AG10803 (cell line): ENCODE results near the gene RGS2.
A peak's percentile ranks its signal among the peaks of the same experiment; 100 is the strongest.

Source experiments
- DNase-seq: peaks from one replicate; pipeline ENCODE4 v3.0.0; 2010; ENCODE audit warnings: low read depth
- H3K4me3 ChIP-seq: 2 replicates; pipeline ENCODE4 v1.5.1; 2011; ENCODE audit warnings: mild to moderate bottlenecking, low read length, control low read depth
- TF ChIP-seq, protein P1 (sequence below): conservative IDR thresholded peaks from 2 replicates; pipeline ENCODE4 v1.5.1; 2011; ENCODE audit warnings: mild to moderate bottlenecking, low read length, control low read depth, inconsistent platforms

The RGS2 gene

DNA sequence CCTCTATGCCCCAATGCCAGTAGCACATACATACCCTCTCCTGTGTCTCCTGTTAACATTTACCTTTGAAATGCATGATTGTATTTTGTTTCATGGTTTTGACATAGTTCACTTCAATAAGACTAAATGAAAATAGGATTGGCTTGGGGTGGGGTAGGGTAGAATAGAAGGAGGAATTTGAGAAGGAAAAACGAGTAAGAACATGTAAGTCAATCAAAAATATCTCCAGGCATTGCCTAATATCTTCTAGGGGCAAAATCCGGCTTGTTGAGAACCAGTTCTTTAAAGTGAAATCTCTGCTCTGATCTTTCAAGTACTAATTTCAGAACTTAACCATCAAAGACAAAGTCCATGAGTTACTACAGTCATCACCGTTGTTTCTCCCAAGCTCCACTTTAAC is 31.8 kb upstream of the RGS2 start:
- no peak for DNase-seq
- H3K4me3 ChIP-seq, result no peak overlapping the region
- TF ChIP-seq, protein P1, sequence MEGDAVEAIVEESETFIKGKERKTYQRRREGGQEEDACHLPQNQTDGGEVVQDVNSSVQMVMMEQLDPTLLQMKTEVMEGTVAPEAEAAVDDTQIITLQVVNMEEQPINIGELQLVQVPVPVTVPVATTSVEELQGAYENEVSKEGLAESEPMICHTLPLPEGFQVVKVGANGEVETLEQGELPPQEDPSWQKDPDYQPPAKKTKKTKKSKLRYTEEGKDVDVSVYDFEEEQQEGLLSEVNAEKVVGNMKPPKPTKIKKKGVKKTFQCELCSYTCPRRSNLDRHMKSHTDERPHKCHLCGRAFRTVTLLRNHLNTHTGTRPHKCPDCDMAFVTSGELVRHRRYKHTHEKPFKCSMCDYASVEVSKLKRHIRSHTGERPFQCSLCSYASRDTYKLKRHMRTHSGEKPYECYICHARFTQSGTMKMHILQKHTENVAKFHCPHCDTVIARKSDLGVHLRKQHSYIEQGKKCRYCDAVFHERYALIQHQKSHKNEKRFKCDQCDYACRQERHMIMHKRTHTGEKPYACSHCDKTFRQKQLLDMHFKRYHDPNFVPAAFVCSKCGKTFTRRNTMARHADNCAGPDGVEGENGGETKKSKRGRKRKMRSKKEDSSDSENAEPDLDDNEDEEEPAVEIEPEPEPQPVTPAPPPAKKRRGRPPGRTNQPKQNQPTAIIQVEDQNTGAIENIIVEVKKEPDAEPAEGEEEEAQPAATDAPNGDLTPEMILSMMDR, result no peak

DNA sequence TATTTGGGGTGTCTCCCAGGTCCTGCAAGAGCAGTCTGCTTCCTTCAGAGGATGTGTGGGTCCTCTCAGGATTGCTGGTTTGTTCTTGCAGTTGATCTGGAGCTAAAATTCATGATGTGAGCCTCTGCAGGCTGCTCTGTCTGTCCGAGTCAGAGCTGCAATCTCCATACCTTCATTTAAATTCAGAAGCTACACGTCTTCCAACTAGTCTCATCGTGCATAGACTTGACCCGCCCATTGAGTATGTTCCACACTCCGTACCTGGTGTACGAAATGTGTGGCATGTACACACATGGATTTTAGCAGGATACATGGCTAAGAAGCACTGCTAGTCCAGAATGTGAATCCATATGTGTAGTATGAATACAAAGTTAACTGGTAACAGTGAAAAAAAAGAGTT is 25.0 kb upstream of the RGS2 start:
- no peak overlapping the region for H3K4me3 ChIP-seq
- no peak for DNase-seq
- TF ChIP-seq, protein P1, result no peak

DNA sequence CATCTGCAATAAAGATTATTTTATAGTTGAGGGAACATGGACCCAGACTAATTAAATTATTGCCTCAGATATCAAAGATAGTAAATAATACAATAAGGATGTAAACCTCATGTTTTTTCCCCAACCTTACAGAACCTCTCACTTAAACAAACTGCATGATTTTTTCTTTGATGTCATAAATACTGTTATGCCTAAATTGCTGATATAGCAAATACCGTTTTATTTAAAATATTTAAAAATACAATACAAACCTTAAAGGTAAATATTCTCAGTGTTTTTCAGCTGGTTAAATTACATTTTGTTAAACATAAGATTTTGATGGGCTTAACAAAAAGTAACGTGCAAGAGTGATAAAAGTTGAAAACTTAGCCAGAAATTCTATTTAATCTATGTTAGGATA is 24.4 kb upstream of the RGS2 start:
- no peak overlapping the region for H3K4me3 ChIP-seq
- TF ChIP-seq, protein P1, result no peak
- DNase-seq, result no peak

DNA sequence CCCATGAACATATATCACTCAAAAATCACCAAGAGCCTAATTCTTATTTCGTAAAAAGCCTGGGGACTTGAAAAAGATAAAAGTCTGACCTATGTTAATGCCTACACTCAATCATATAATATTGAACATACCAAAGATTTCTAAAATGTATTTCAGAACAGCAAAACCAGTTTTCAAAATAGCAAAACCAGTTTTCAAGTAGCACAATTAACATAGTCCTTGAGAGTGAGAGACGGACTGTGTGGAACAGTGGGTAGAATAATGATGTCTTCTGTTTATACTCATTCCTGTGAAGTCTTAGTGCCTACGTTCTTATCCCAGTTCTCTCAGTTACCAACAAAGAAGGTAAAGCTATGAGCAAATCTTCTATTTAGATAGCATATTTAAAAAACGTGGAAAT is 22.3 kb upstream of the RGS2 start:
- no peak for DNase-seq
- no peak overlapping the region for H3K4me3 ChIP-seq
- TF ChIP-seq, protein P1, result no peak

DNA sequence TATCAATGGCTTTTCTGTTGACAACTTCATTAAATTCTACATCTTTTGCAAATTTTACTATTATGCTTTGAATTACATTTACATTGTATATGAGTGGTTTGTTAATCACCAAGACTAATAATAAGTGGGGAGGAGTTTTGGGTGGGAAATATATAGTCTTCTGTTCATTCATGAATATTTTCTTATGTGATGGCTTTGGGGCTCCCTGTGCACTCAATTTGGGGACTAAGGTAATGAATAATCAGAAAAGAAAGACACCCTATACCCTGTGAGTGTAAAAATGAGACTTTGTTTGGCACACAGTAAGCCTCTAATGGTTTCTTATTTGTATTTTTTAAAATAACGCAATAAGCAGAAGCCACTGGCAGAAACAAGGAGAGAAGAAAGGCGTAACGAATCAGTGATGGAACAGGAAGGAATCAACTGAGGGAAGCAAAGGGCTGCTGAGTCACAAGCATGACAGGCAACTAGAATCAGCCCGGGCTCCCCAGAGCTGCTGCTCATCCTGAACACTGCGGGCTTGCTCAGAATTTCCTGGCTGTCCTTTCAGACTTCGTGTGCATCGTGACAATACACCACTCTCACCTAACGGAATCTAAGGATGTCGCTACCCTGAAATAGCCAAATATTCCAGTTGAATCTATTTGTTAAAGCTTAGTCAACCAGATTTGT is 20.8 kb upstream of the RGS2 start:
- TF ChIP-seq, protein P1, result no peak
- peak; percentile 82 for DNase-seq

DNA sequence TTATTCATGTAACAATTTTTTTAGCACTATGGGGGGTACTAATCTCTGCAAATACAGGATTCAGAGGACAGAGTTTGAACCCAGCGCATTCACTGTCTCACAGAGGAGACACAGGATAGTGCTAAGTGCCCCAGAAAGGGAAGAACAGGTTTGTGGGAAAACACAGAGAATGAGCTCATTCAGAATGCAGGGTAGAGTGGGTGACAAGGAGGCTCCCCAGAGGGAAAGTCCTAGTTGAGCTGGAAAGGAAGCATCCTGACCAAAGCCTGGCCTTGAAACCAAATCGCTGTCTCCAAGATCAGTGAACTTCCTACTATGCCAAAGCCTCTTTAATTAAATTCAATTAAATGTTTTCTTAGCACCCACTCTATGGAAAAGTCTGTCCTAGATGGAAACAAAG is 19.0 kb upstream of the RGS2 start:
- no peak overlapping the region for H3K4me3 ChIP-seq
- DNase-seq, result no peak
- TF ChIP-seq, protein P1, result no peak

More for the DNA sequence above, 20.8 kb upstream of the RGS2 start:
- peak overlapping the region; percentile 6; the same call in 1 of the 2 replicates for H3K4me3 ChIP-seq

DNA sequence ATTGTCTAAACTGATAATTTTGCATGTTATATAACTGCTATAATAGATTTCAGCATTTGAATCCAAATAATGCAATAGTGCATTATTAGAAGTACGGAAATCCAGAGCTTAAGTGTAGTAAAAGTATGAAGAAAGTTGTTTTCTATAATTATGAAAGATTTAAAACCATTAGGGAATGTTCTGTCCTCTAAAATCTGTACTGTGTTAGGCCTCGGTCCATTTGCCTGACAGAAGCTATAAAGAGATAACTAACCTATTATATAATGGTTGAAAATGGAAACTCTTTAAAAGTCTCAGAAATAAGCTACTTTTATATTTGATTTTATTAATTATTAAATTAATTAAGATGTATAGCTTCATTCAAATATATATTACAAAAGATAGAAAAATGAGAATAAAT is 16.2 kb upstream of the RGS2 start:
- TF ChIP-seq, protein P1, result no peak
- no peak overlapping the region for H3K4me3 ChIP-seq
- DNase-seq, result no peak
